Measurements from ENCODE around the gene NAT16. TPM values are rescaled to one million over a fixed set of nuclear protein-coding genes. Genes with fewer than 3 reads are reported as not detected.
A peak's percentile ranks its signal among the peaks of the same experiment; 100 is the strongest.

NAT16 gene
- total and polyA plus RNA-seq, 2 of the 8 experiments (the other 6 are each of a cell fraction or from before 2014, with no cell fraction given) = 0.26 to 0.84 TPM

DNA sequence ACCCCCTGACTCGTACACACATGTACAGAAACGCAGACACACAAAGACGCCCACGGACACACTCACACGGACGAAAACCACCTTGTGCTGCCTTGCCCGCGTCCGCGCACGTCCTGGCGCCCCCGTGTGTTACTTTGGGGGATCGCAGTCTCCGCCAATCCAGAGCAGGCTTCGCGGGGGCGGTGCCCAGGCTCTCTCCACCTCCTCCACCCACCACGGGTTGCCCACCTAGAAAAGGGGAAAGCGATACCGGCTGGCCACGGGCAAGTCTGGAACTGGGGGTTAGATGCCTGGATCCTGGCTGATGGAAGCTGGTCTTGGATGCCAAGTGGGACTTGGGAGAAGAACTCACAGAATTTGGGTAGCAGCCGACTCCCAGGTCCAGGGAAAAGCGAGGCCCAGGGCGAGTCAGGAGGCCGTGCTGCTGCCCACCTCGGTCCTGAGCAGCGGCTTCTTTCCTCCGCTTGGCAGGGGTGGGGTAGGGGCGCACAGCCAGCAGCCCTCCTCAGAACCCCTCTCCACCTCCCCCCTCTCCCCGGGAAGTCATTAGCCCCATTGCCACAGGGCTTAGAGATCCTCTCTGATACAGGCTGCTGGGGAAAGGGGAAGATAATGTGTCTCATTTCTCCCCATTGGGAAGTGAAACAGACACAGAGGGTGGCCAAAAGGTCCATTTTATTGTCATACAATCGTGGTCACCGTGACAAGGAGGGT lies 10.1 kb downstream of the NAT16 start (continued):
- TF ChIP-seq EZH2 (IDR thresholded peaks at IDR 0.05; ENCODE audit: low read depth, low read length, severe bottlenecking) (peak; percentile 4), CREB1 (IDR thresholded peaks at IDR 0.05) (peak; percentile 66; the same call in 1 of the 2 replicates), JUN (IDR thresholded peaks at IDR 0.05; ENCODE audit: low read depth, low read length) (no peak), BACH1 (IDR thresholded peaks at IDR 0.05; ENCODE audit: low read length) (peak; percentile 75), SP1 (IDR thresholded peaks at IDR 0.05; ENCODE audit: low read depth, low read length) (no peak), CTBP2 (IDR thresholded peaks at IDR 0.05; ENCODE audit: borderline replicate concordance, insufficient read depth, insufficient read length, low read length) (peak; percentile 34), PHF8 (conservative IDR thresholded peaks at IDR 0.05; ENCODE audit: low read depth, low read length) (no peak), KDM4A (IDR thresholded peaks at IDR 0.05; ENCODE audit: low read depth, low read length, severe bottlenecking) (peak; percentile 42), EGR1 (IDR thresholded peaks at IDR 0.05; ENCODE audit: borderline replicate concordance, low read depth, low read length) (peak; percentile 96), SIN3A (conservative IDR thresholded peaks at IDR 0.05 in 1 of 2, IDR thresholded peaks at IDR 0.05 in 1 of 2; ENCODE audit: low read depth in 1 of 2, low read length in 2 of 2) (0 out of 4 replicates have a peak, but pooled peaks of 1 of the 2 experiments have one; percentile 54)
- TF ChIP-seq, protein P1, sequence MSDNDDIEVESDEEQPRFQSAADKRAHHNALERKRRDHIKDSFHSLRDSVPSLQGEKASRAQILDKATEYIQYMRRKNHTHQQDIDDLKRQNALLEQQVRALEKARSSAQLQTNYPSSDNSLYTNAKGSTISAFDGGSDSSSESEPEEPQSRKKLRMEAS (IDR thresholded peaks at IDR 0.05) = 0 out of 2 replicates have a peak, but pooled peaks have one; percentile 24

Data from H1 (cell line).